ENCODE results near the gene GPRC5B. TPM values are rescaled to one million over a fixed set of nuclear protein-coding genes. Genes with fewer than 3 reads are reported as not detected.
A peak's percentile ranks its signal among the peaks of the same experiment; 100 is the strongest.

GPRC5B gene
- total RNA-seq, 1 experiment from 2014 or later = 6.9 TPM

GRCh38 chr16:19898924-19899604 is 14.4 kb upstream of the GPRC5B start:
- DNase-seq (ENCODE audit: low spot score) = peak; percentile 64
- Histone ChIP-seq H3K36me3 (ENCODE audit: insufficient read depth, low read length, poor library complexity, severe bottlenecking) (no peaks in the 10 kb centered on the region), H3K27me3 (replicated peaks; ENCODE audit: insufficient read depth, low read depth, low read length, poor library complexity) (no peaks in the 10 kb centered on the region), H3K9me3 (ENCODE audit: low read depth, low read length, poor library complexity, severe bottlenecking) (no peaks in the 10 kb centered on the region), H3K4me1 (ENCODE audit: insufficient read depth, low read length, poor library complexity, severe bottlenecking) (no peaks in the 10 kb centered on the region), H3K27ac (ENCODE audit: low read depth, low read length, poor library complexity, severe bottlenecking) (no peak overlapping the region), H3K4me3 (ENCODE audit: low read depth, low read length, poor library complexity, severe bottlenecking) (no peak overlapping the region)
- TF ChIP-seq CTCF (conservative IDR thresholded peaks at IDR 0.05; ENCODE audit: low read depth, low read length) (peak; percentile 82), EZH2 (IDR thresholded peaks at IDR 0.05; ENCODE audit: borderline replicate concordance, low read depth, low read length, poor library complexity, severe bottlenecking) (no peak)
- BruUV-seq (replicated peaks) = no TSS peak
- CTCF ChIA-PET = interaction anchor here (0.6 to 2.9 kb wide), 7 partner anchors 8 to 804 kb away, joined by 3 to 13 read pairs (median 4); no protein-coding TSS in a partner anchor
- POLR2A ChIA-PET (ENCODE audit: low non-redundant PET) = interaction anchor here (0.7 kb wide), 1 partner anchor 271 kb away, joined by 5 read pairs; no protein-coding TSS in a partner anchor
- intact Hi-C loops (cut with micrococcal nuclease; ENCODE audit: unreplicated experiment) = loop anchor here (1.0 kb wide), 1 partner anchor 401 kb away; no protein-coding TSS in a partner anchor

- Histone ChIP-seq H3K4me1 (ENCODE audit: insufficient read depth, low read length, poor library complexity, severe bottlenecking) (no peaks in the 10 kb centered on the region), H3K4me3 (ENCODE audit: low read depth, low read length, poor library complexity, severe bottlenecking) (no peak overlapping the region), H3K27ac (ENCODE audit: low read depth, low read length, poor library complexity, severe bottlenecking) (no peak overlapping the region), H3K36me3 (ENCODE audit: insufficient read depth, low read length, poor library complexity, severe bottlenecking) (no peaks in the 10 kb centered on the region), H3K27me3 (replicated peaks; ENCODE audit: insufficient read depth, low read depth, low read length, poor library complexity) (no peaks in the 10 kb centered on the region), H3K9me3 (ENCODE audit: low read depth, low read length, poor library complexity, severe bottlenecking) (no peaks in the 10 kb centered on the region)
- intact Hi-C loops (cut with micrococcal nuclease; ENCODE audit: unreplicated experiment) = no loop called here
- DNase-seq (ENCODE audit: low spot score) = no peak
- TF ChIP-seq EZH2 (IDR thresholded peaks at IDR 0.05; ENCODE audit: borderline replicate concordance, low read depth, low read length, poor library complexity, severe bottlenecking) = no peak
- TF ChIP-seq CTCF (conservative IDR thresholded peaks at IDR 0.05; ENCODE audit: low read depth, low read length) = no peak
- POLR2A ChIA-PET (ENCODE audit: low non-redundant PET) = interaction anchor here (0.6 kb wide), 1 partner anchor 87 kb away, joined by 5 read pairs; no protein-coding TSS in a partner anchor
- CTCF ChIA-PET = interaction anchor here (0.6 kb wide), 1 partner anchor 488 kb away, joined by 10 read pairs; no protein-coding TSS in a partner anchor
- BruUV-seq (replicated peaks) = no TSS peak
These were observed 13.5 kb upstream of the GPRC5B start for GRCh38 chr16:19898166-19898565.

GRCh38 chr16:19896951-19897350 is 12.3 kb upstream of the GPRC5B start:
- CTCF ChIA-PET = no interaction called here
- intact Hi-C loops (cut with micrococcal nuclease; ENCODE audit: unreplicated experiment) = no loop called here
- no peak for TF ChIP-seq CTCF (conservative IDR thresholded peaks at IDR 0.05; ENCODE audit: low read depth, low read length)
- TF ChIP-seq EZH2 (IDR thresholded peaks at IDR 0.05; ENCODE audit: borderline replicate concordance, low read depth, low read length, poor library complexity, severe bottlenecking) = no peak
- H3K36me3 ChIP-seq (ENCODE audit: insufficient read depth, low read length, poor library complexity, severe bottlenecking) = no peaks in the 10 kb centered on the region
- POLR2A ChIA-PET (ENCODE audit: low non-redundant PET) = no interaction called here
- H3K27me3 ChIP-seq (replicated peaks; ENCODE audit: insufficient read depth, low read depth, low read length, poor library complexity) = no peaks in the 10 kb centered on the region
- no peak for DNase-seq (ENCODE audit: low spot score)
- H3K4me3 ChIP-seq (ENCODE audit: low read depth, low read length, poor library complexity, severe bottlenecking) = no peak overlapping the region
- BruUV-seq (replicated peaks) = no TSS peak
- no peaks in the 10 kb centered on the region for H3K9me3 ChIP-seq (ENCODE audit: low read depth, low read length, poor library complexity, severe bottlenecking)
- H3K4me1 ChIP-seq (ENCODE audit: insufficient read depth, low read length, poor library complexity, severe bottlenecking) = no peaks in the 10 kb centered on the region
- H3K27ac ChIP-seq (ENCODE audit: low read depth, low read length, poor library complexity, severe bottlenecking) = no peak overlapping the region
